Measurements from ENCODE around the gene LMAN1L. TPM values are rescaled to one million over a fixed set of nuclear protein-coding genes. Genes with fewer than 3 reads are reported as not detected.
A peak's percentile ranks its signal among the peaks of the same experiment; 100 is the strongest.

Gene LMAN1L
- total RNA-seq (2014; rRNA removed; shearing (Covaris generic); ENCODE audit: low replicate concordance): not detected in 2 replicates

- Histone ChIP-seq H3K27me3 (no peaks in the 10 kb centered on the region), H3K36me3 (no peaks in the 10 kb centered on the region), H3K9me3 (no peaks in the 10 kb centered on the region), H3K4me3 (no peak within 1 kb of the TSS)
- DNase-seq: no peak
Measured at GRCh38 chr15:74812533-74812932, at the start of gene LMAN1L. Gene LMAN1L, plus strand, starts transcription at chr15:74812835. Its CDS starts 20 bp downstream, at chr15:74812855.

- H3K27me3 ChIP-seq: no peaks in the 10 kb centered on the region
- no peaks in the 10 kb centered on the region; the same call in 1 of the 2 replicates for H3K9me3 ChIP-seq
- H3K36me3 ChIP-seq: no peaks in the 10 kb centered on the region
- no peak overlapping the region for H3K4me3 ChIP-seq
- no peak for DNase-seq
Measured at GRCh38 chr15:74763416-74763815, 49.2 kb upstream of the LMAN1L start.

- Histone ChIP-seq H3K9me3 (no peaks in the 10 kb centered on the region; the same call in 1 of the 2 replicates), H3K36me3 (no peaks in the 10 kb centered on the region), H3K4me3 (no peak overlapping the region), H3K27me3 (no peaks in the 10 kb centered on the region)
- no peak for DNase-seq
Measured at GRCh38 chr15:74767167-74768098, 45.2 kb upstream of the LMAN1L start.

- Histone ChIP-seq H3K9me3 (no peaks in the 10 kb centered on the region; the same call in 1 of the 2 replicates), H3K36me3 (no peaks in the 10 kb centered on the region), H3K27me3 (no peaks in the 10 kb centered on the region), H3K4me3 (no peak overlapping the region)
- no peak for DNase-seq
Measured at GRCh38 chr15:74768099-74768770, 44.4 kb upstream of the LMAN1L start.

GRCh38 chr15:74768771-74769342 is 43.8 kb upstream of the LMAN1L start:
- Histone ChIP-seq H3K27me3 (no peaks in the 10 kb centered on the region), H3K4me3 (no peak overlapping the region), H3K36me3 (no peaks in the 10 kb centered on the region), H3K9me3 (no peaks in the 10 kb centered on the region; the same call in 1 of the 2 replicates)
- peak; percentile 65 for DNase-seq

DNA sequence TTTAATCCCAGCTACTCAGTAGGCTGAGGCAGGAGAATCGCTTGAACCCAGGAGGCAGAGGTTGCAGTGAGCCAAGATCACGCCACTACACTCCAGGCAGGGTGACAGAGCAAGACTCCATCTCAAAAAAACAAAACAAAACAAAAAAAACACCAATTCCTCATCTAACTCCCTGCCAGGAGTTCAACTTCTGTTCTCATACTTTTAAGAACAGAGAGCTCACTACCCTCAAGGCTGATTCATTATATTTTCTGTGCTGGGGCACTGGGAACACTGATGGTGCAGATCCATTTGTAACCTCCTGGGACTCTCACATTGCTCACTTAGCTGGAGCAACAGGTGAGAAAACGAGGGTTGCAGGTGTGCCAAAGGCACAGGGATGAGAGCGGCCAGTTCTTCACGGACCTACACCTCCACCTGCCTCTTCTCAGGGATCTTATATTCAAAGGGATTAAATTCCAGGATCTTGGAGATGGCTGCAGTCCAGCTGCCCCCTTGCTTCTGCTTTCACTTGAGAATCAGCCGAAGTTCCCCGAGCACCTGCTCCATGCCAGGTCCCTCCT is 43.1 kb upstream of the LMAN1L start:
- Histone ChIP-seq H3K36me3 (no peaks in the 10 kb centered on the region), H3K27me3 (no peaks in the 10 kb centered on the region), H3K9me3 (no peaks in the 10 kb centered on the region; the same call in 1 of the 2 replicates), H3K4me3 (no peak overlapping the region)
- DNase-seq: no peak

DNA sequence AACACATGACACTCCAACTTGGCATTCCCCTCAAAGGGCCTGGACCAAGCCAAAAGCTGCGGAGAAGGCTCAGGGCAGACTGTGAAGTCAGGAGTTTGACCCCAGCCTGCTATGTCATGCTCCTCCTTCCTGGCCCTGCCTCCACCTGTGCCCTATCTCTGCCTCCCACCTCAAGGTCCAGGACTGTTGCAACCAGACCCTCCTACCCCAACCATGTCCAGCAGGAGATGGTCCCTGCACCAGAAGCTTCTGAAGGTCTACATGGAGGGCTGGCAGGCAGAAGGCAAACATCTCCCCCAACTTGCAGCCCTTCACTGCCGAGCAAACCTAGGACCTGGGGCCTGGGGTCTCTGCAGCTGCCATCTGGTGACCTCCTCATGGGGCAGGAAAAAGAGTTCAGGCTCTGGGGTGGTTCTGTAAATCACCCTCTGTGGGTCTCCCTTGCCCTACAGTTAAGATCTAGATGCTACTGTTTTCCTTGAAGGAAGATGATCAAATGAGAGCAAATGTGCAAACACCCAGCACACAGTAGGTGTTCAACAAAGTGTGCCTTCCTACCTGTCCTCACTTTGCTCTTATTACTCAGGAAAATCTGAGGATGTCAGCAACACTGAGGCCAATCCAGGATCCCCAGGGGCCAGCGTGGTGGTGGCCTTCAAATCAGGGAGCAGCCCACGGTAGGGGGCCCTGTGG is 42.3 kb upstream of the LMAN1L start:
- DNase-seq: no peak
- no peaks in the 10 kb centered on the region; the same call in 1 of the 2 replicates for H3K9me3 ChIP-seq
- H3K4me3 ChIP-seq: no peak overlapping the region
- H3K27me3 ChIP-seq: no peaks in the 10 kb centered on the region
- no peaks in the 10 kb centered on the region for H3K36me3 ChIP-seq

DNA sequence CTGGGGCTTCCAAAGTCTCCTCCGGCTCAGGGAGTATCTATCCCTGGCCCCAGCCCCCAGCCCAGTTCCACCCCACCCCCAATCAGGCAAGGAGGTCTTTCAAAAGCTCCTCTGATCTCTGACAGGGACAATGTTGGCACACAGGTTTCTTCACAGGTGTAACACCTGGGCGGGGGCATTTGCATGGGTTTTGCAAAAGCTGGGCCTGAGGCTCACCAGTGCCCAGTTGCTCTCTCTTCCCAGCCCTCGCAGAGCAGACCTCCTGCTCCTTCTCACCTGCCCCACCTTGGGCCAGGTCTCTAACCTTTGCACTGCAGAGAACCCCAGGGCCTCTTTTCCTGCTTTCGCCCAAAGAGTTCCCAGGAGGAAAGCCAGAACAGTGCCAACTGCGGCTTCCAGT is 39.3 kb upstream of the LMAN1L start:
- no peaks in the 10 kb centered on the region for H3K36me3 ChIP-seq
- H3K27me3 ChIP-seq: no peaks in the 10 kb centered on the region
- no peak overlapping the region for H3K4me3 ChIP-seq
- DNase-seq: no peak
- no peaks in the 10 kb centered on the region for H3K9me3 ChIP-seq

DNA sequence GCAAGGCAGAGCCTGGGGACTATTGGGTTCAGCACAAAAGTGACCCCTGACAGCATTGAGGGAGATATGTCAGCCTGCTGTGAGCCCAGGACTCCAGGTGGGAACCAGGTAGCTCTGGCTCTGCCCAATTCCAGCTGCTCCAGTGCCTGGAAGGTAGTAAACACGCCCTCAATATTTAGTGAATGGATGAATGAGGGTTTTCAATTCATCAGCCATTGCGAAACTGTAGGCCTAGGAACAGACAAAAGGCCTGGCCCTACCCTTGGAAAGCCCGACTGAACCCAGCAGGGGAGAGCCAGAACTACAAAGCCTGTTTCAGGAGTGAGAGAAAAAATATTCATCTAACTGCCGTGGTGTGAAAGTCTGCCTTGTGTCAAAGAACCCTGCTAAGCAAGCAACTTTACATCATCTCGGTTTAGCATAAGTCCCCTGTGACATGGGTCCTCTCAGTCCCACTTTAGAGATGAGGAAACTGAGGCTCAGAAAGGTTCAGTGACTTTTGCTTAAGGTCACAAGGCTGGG is 38.8 kb upstream of the LMAN1L start:
- DNase-seq: no peak
- H3K27me3 ChIP-seq: no peaks in the 10 kb centered on the region
- H3K4me3 ChIP-seq: no peak overlapping the region
- H3K36me3 ChIP-seq: no peaks in the 10 kb centered on the region
- H3K9me3 ChIP-seq: no peaks in the 10 kb centered on the region

GRCh38 chr15:74775132-74775562 is 37.5 kb upstream of the LMAN1L start:
- no peaks in the 10 kb centered on the region for H3K9me3 ChIP-seq
- no peaks in the 10 kb centered on the region for H3K27me3 ChIP-seq
- H3K36me3 ChIP-seq: no peaks in the 10 kb centered on the region
- H3K4me3 ChIP-seq: no peak overlapping the region
- no peak for DNase-seq

- DNase-seq: no peak
- H3K9me3 ChIP-seq: no peaks in the 10 kb centered on the region
- no peaks in the 10 kb centered on the region for H3K36me3 ChIP-seq
- H3K27me3 ChIP-seq: no peaks in the 10 kb centered on the region
- no peak overlapping the region for H3K4me3 ChIP-seq
Measured at GRCh38 chr15:74775894-74776293, 36.7 kb upstream of the LMAN1L start.

DNA sequence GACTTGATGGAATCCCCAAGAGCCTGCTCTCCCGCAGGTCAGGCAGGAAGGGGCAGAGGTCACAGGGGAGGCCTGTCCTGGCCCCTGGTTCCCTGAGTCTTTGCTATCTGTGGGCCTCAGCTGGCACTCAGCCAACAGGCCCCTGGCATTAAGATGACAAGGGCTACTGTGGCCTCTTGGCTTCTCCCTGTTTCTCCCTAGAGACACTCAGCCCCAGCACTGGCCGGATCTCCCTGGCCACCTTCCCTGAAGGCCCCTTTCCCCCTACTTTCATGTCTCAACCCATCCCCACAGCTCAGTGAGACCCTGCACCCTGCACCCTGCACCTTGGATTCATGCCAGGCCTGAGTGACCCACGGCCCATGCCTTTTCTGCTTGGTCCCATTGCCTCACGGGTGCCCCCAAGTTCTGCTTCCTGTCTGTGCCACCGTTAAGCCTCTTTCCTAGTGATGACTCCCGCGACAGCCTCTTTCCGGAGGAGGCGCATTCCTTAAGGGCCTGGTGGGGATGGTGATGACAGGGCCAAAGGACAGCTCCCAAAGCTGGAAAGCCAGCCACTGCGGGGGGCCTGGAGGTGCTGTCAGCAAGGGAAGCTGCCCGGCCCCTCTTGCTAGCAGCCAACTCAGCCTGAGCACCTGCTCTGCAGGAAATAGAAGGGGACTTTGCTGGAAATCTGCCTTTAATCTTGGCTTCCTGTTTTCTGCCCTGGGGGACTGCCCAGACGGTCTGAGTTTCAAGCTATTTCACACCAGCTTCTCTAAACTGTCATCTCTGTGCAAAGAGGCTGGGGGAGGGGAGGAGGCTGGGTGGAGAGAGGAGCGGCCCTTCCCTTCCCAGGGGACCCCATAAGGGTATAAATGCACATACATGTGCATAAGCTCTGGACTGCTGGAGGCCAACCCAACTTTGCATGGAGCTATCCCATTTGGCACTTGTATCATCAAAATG is 35.5 kb upstream of the LMAN1L start:
- H3K27me3 ChIP-seq: no peaks in the 10 kb centered on the region
- no peak overlapping the region for H3K4me3 ChIP-seq
- no peaks in the 10 kb centered on the region for H3K36me3 ChIP-seq
- DNase-seq: no peak
- no peaks in the 10 kb centered on the region for H3K9me3 ChIP-seq

- Histone ChIP-seq H3K4me3 (no peak overlapping the region), H3K36me3 (peaks cover 5% of the 10 kb centered on the region; the same call in 1 of the 2 replicates), H3K9me3 (no peaks in the 10 kb centered on the region), H3K27me3 (no peaks in the 10 kb centered on the region)
- DNase-seq: no peak
Measured at GRCh38 chr15:74777769-74778598, 34.7 kb upstream of the LMAN1L start.

GRCh38 chr15:74778599-74778970 is 34.0 kb upstream of the LMAN1L start:
- Histone ChIP-seq H3K27me3 (no peaks in the 10 kb centered on the region), H3K9me3 (no peaks in the 10 kb centered on the region), H3K36me3 (peaks cover 8% of the 10 kb centered on the region), H3K4me3 (no peak overlapping the region)
- DNase-seq: no peak
